ENCODE measurements around the gene CDH8. TPM values are rescaled to one million over a fixed set of nuclear protein-coding genes. Genes with fewer than 3 reads are reported as not detected.

Gene CDH8
- total RNA-seq, 4 donors from 2014 or later: not detected

GRCh38 chr16:62018301-62019060, 17.8 kb downstream of the CDH8 start:
- ATAC-seq (ENCODE audit: low FRiP score) (no peak), DNase-seq (ENCODE audit: low spot score) (no peak)
- TF ChIP-seq CTCF (IDR thresholded peaks at IDR 0.05): no peak

GRCh38 chr16:62014319-62014923, 21.8 kb downstream of the CDH8 start:
- TF ChIP-seq CTCF (IDR thresholded peaks at IDR 0.05): no peak
- ATAC-seq (ENCODE audit: low FRiP score): no peak
- DNase-seq (ENCODE audit: low spot score): no peak

DNA sequence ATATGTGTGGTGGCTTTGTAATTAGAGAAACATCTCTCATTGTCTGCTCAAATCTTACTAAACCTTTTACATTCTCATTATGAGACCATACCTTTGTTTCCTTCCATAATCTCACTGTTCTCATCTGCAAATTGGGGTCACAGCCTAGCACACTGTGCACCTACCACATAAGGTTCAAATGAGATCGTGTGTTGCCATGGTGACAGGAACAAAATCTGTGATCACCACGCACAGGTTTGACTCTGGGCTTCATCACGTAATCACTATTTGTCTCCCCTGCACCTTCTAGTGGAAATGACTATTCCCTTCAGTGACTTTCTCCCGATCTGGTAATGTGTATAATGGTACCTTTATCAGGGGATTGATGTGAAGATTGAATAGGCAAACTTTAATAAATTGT, 26.1 kb downstream of the CDH8 start:
- no peak for ATAC-seq (ENCODE audit: low FRiP score)
- DNase-seq (ENCODE audit: low spot score): no peak
- TF ChIP-seq CTCF (IDR thresholded peaks at IDR 0.05): no peak

DNA sequence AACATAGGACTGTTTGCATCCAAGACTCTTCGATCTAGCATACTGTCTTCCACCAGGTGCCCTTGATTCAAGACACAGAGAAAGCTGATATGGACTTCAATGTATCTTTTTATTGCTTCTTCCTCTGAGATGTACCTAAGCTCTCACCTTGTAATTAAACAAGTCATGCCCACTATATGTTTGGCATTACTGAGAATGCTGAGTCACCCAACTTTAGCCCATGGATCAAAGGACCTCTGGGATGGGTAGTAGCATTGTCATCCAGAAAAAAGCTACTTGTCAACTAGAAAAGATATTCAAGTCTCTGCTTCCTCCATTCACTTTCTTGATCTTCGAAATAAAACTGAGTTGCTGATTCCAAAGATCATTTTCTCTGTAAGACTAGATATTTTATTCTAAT, 37.8 kb downstream of the CDH8 start:
- no peak for ATAC-seq (ENCODE audit: low FRiP score)
- no peak for TF ChIP-seq CTCF (IDR thresholded peaks at IDR 0.05)
- DNase-seq (ENCODE audit: low spot score): no peak

DNA sequence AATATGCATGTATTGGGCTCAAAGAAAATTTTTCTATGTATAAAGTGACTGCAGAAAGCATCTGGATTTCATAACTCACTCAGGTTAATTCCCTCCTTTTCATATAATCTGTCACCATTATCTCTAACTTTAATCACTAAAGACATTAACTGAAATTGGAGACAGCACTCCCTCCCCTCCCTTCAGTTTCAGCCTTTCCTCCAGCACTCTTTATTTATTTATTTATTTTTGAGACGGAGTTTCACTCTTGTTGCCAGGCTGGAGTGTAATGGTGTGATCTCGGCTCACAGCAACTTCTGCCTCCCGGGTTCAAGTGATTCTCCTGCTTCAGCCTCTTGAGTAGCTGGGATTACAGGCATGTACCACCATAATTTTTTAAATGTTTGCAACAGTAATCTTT, 43.1 kb downstream of the CDH8 start:
- ATAC-seq (ENCODE audit: low FRiP score) (no peak), DNase-seq (ENCODE audit: low spot score) (no peak)
- no peak for TF ChIP-seq CTCF (IDR thresholded peaks at IDR 0.05)

- DNase-seq (ENCODE audit: low spot score) (no peak), ATAC-seq (ENCODE audit: low FRiP score) (no peak)
- no peak for TF ChIP-seq CTCF (IDR thresholded peaks at IDR 0.05)
Observed at GRCh38 chr16:61987474-61988012, 48.7 kb downstream of the CDH8 start.

- ATAC-seq (ENCODE audit: low FRiP score) (no peak), DNase-seq (ENCODE audit: low spot score) (no peak)
- TF ChIP-seq CTCF (IDR thresholded peaks at IDR 0.05): no peak
Observed at GRCh38 chr16:61969077-61969382, 67.2 kb downstream of the CDH8 start.

Data from omental fat pad (tissue), 4 donors.